ENCODE data around the gene CCHCR1. TPM values are rescaled to one million over a fixed set of nuclear protein-coding genes. Genes with fewer than 3 reads are reported as not detected.
A peak's percentile ranks its signal among the peaks of the same experiment; 100 is the strongest.

Gene CCHCR1
- total RNA-seq, 1 donor from 2014 or later, result 21.7 TPM

GRCh38 chr6:31142361-31142761 is 15.2 kb downstream of the CCHCR1 start:
- Mint-ChIP-seq H3K9me3 (ENCODE audit: unreplicated experiment) (no peaks in the 10 kb centered on the region), H3K27ac (ENCODE audit: unreplicated experiment) (peak overlapping the region; percentile 4), H3K4me3 (ENCODE audit: unreplicated experiment) (no peak overlapping the region), H3K27me3 (ENCODE audit: unreplicated experiment) (peaks cover 4% of the 10 kb centered on the region), H3K36me3 (ENCODE audit: low read depth, unreplicated experiment) (peaks cover 13% of the 10 kb centered on the region), H3K4me1 (ENCODE audit: unreplicated experiment) (peaks cover 25% of the 10 kb centered on the region)
- no peak for DNase-seq (ENCODE audit: low spot score)
- TF ChIP-seq CTCF (IDR thresholded peaks at IDR 0.05; ENCODE audit: unreplicated experiment), result no peak

- peaks cover 25% of the 10 kb centered on the region for H3K4me1 Mint-ChIP-seq (ENCODE audit: unreplicated experiment)
- no peaks in the 10 kb centered on the region for H3K9me3 Mint-ChIP-seq (ENCODE audit: unreplicated experiment)
- H3K27me3 Mint-ChIP-seq (ENCODE audit: unreplicated experiment), result peaks cover 4% of the 10 kb centered on the region
- DNase-seq (ENCODE audit: low spot score), result no peak
- no peak overlapping the region for H3K27ac Mint-ChIP-seq (ENCODE audit: unreplicated experiment)
- no peak overlapping the region for H3K4me3 Mint-ChIP-seq (ENCODE audit: unreplicated experiment)
- H3K36me3 Mint-ChIP-seq (ENCODE audit: low read depth, unreplicated experiment), result peaks cover 10% of the 10 kb centered on the region
- TF ChIP-seq CTCF (IDR thresholded peaks at IDR 0.05; ENCODE audit: unreplicated experiment), result no peak
Measured at GRCh38 chr6:31140643-31141042, 17.0 kb downstream of the CCHCR1 start.

DNA sequence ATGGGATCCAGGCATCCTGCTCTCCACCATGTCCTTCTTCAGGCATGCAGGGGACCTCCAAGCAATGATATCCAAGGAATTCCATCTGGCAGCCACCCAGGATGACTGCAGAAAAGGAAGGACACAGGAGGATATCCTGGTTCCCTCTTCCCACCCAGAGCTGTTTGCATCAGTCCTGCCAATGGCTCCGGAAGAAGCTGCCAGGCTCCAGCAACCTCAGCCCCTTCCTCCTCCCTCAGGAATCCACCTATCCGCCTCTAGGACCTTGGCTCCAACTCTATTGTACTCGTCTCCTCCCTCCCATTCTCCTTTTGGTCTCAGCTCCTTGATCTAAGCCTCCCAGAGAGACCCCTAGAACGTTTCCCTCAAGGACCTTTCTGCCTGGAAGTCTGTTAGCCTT is 18.0 kb downstream of the CCHCR1 start:
- Mint-ChIP-seq H3K4me1 (ENCODE audit: unreplicated experiment) (peaks cover 25% of the 10 kb centered on the region), H3K27me3 (ENCODE audit: unreplicated experiment) (peaks cover 4% of the 10 kb centered on the region), H3K4me3 (ENCODE audit: unreplicated experiment) (peak overlapping the region; percentile 37), H3K36me3 (ENCODE audit: low read depth, unreplicated experiment) (peaks cover 7% of the 10 kb centered on the region), H3K27ac (ENCODE audit: unreplicated experiment) (peak overlapping the region; percentile 94), H3K9me3 (ENCODE audit: unreplicated experiment) (no peaks in the 10 kb centered on the region)
- DNase-seq (ENCODE audit: low spot score), result peak; percentile 38
- TF ChIP-seq CTCF (IDR thresholded peaks at IDR 0.05; ENCODE audit: unreplicated experiment), result no peak

- H3K36me3 Mint-ChIP-seq (ENCODE audit: low read depth, unreplicated experiment), result peaks cover 7% of the 10 kb centered on the region
Measured at GRCh38 chr6:31138982-31139381, 18.6 kb downstream of the CCHCR1 start, which contains the start of gene PSORS1C2. Gene PSORS1C2 (minus strand): TSS chr6:31139066. CDS start chr6:31139026, 40 bp downstream.

More at GRCh38 chr6:31138982-31139381, 18.6 kb downstream of the CCHCR1 start, which contains the start of gene PSORS1C2:
- Mint-ChIP-seq H3K9me3 (ENCODE audit: unreplicated experiment) (no peaks in the 10 kb centered on the region), H3K27me3 (ENCODE audit: unreplicated experiment) (peaks cover 2% of the 10 kb centered on the region), H3K27ac (ENCODE audit: unreplicated experiment) (peak within 1 kb of the TSS; percentile 94), H3K4me1 (ENCODE audit: unreplicated experiment) (peaks cover 25% of the 10 kb centered on the region), H3K4me3 (ENCODE audit: unreplicated experiment) (peak within 1 kb of the TSS; percentile 37)
- DNase-seq (ENCODE audit: low spot score), result no peak
- no peak for TF ChIP-seq CTCF (IDR thresholded peaks at IDR 0.05; ENCODE audit: unreplicated experiment)
